ENCODE measurements around the gene MMP2. TPM values are rescaled to one million over a fixed set of nuclear protein-coding genes. Genes with fewer than 3 reads are reported as not detected.

MMP2 gene
- total RNA-seq, 1 donor from 2014 or later, result 178 TPM

GRCh38 chr16:55499281-55499680 is 20.3 kb downstream of the MMP2 start:
- ATAC-seq, result no peak
- no peak overlapping the region for H3K27ac ChIP-seq

GRCh38 chr16:55499951-55500529 is 21.0 kb downstream of the MMP2 start:
- ATAC-seq (peak in 1 of 2 donors; percentile 13), DNase-seq (no peak)
- H3K36me3 ChIP-seq, result peaks cover 36% of the 10 kb centered on the region
- no peaks in the 10 kb centered on the region for H3K27me3 ChIP-seq (ENCODE audit: low read depth)
- peaks cover 55% of the 10 kb centered on the region for H3K4me1 ChIP-seq
- no peaks in the 10 kb centered on the region for H3K9me3 ChIP-seq
- TF ChIP-seq CTCF (IDR thresholded peaks at IDR 0.05), result no peak
- H3K27ac ChIP-seq, result no peak overlapping the region
- no peak overlapping the region for H3K4me3 ChIP-seq
- intact Hi-C loops (cut with DNase I), result no loop called here

More at GRCh38 chr16:55499281-55499680, 20.3 kb downstream of the MMP2 start:
- Histone ChIP-seq H3K4me3 (no peak overlapping the region), H3K9me3 (no peaks in the 10 kb centered on the region), H3K27me3 (ENCODE audit: low read depth) (no peaks in the 10 kb centered on the region), H3K36me3 (peaks cover 36% of the 10 kb centered on the region), H3K4me1 (peaks cover 60% of the 10 kb centered on the region)
- TF ChIP-seq CTCF (IDR thresholded peaks at IDR 0.05), result no peak
- intact Hi-C loops (cut with DNase I), result no loop called here
- DNase-seq, result no peak

GRCh38 chr16:55500530-55501011 is 21.6 kb downstream of the MMP2 start:
- Histone ChIP-seq H3K27ac (peak overlapping the region; percentile 9), H3K27me3 (ENCODE audit: low read depth) (no peaks in the 10 kb centered on the region), H3K9me3 (no peaks in the 10 kb centered on the region), H3K4me3 (no peak overlapping the region), H3K36me3 (peaks cover 35% of the 10 kb centered on the region), H3K4me1 (peaks cover 49% of the 10 kb centered on the region)
- no peak for DNase-seq
- intact Hi-C loops (cut with DNase I), result no loop called here
- no peak for TF ChIP-seq CTCF (IDR thresholded peaks at IDR 0.05)
- peak; percentile 32 to 62 for ATAC-seq

GRCh38 chr16:55501549-55502322 is 22.7 kb downstream of the MMP2 start:
- H3K36me3 ChIP-seq, result peaks cover 28% of the 10 kb centered on the region
- peaks cover 48% of the 10 kb centered on the region for H3K4me1 ChIP-seq

More at GRCh38 chr16:55501549-55502322, 22.7 kb downstream of the MMP2 start:
- intact Hi-C loops (cut with DNase I), result no loop called here
- DNase-seq, result no peak
- no peak for ATAC-seq
- H3K9me3 ChIP-seq, result no peaks in the 10 kb centered on the region
- no peak overlapping the region for H3K27ac ChIP-seq
- peak; percentile 17 for TF ChIP-seq CTCF (IDR thresholded peaks at IDR 0.05)
- H3K27me3 ChIP-seq (ENCODE audit: low read depth), result no peaks in the 10 kb centered on the region
- H3K4me3 ChIP-seq, result no peak overlapping the region
